DOHH2 (cell line): Measurements from ENCODE around the gene CLCN2.
A peak's percentile ranks its signal among the peaks of the same experiment; 100 is the strongest.

ENCODE experiments used
- H3F3A ChIP-seq: fragments of 200-600 bp; sonication (generic), shearing (Covaris generic); 2 replicates; pipeline ENCODE4 v1.6.0; 2016; ENCODE audit warnings: antibody characterized with exemption, mild to moderate bottlenecking; ENCODE audit not compliant: control insufficient read depth, insufficient read depth
- H3K27ac ChIP-seq: fragments of 200-600 bp; sonication (generic); 2 replicates; pipeline ENCODE4 v1.5.1; 2014; ENCODE audit warnings: low read depth, mild to moderate bottlenecking, low read length, moderate library complexity
- H3K27me3 ChIP-seq: fragments of 200-600 bp; sonication (generic); 2 replicates; pipeline ENCODE4 v1.6.1; 2014; ENCODE audit warnings: mild to moderate bottlenecking, low read length, mixed read lengths; ENCODE audit not compliant: control insufficient read depth
- H3K36me3 ChIP-seq: fragments of 200-600 bp; sonication (generic); 2 replicates; pipeline ENCODE4 v1.6.1; 2014; ENCODE audit warnings: mild to moderate bottlenecking, low read length, moderate library complexity, mixed read lengths; ENCODE audit not compliant: control insufficient read depth
- H3K4me1 ChIP-seq: fragments of 200-600 bp; sonication (generic); 2 replicates; pipeline ENCODE4 v1.6.1; 2014; ENCODE audit warnings: mild to moderate bottlenecking, low read length, mixed read lengths; ENCODE audit not compliant: control insufficient read depth
- H3K4me2 ChIP-seq: fragments of 200-600 bp; sonication (generic); 2 replicates; pipeline ENCODE4 v1.6.0; 2014; ENCODE audit warnings: mild to moderate bottlenecking, low read length, moderate library complexity
- H3K4me3 ChIP-seq: fragments of 200-600 bp; sonication (generic); 2 replicates; pipeline ENCODE4 v1.5.1; 2014; ENCODE audit warnings: mild to moderate bottlenecking, low read length, mixed read lengths
- H3K79me2 ChIP-seq: fragments of 200-600 bp; sonication (generic); 2 replicates; pipeline ENCODE4 v1.6.1; 2014; ENCODE audit warnings: mild to moderate bottlenecking, low read length, mixed read lengths; ENCODE audit not compliant: control insufficient read depth
- H3K9me2 ChIP-seq: fragments of 200-600 bp; sonication (generic); replicated peaks from 2 replicates; pipeline ENCODE4 v1.6.1; 2014; ENCODE audit warnings: mild to moderate bottlenecking, low read length, mixed read lengths; ENCODE audit not compliant: control insufficient read depth
- H3K9me3 ChIP-seq: fragments of 200-600 bp; sonication (generic); 2 replicates; pipeline ENCODE4 v1.6.1; 2014; ENCODE audit warnings: antibody characterized with exemption, low read length, mixed read lengths; ENCODE audit not compliant: control insufficient read depth, insufficient read depth
- H4K20me1 ChIP-seq: fragments of 200-600 bp; sonication (generic); 2 replicates; pipeline ENCODE4 v1.6.0; 2014; ENCODE audit warnings: low read depth, mild to moderate bottlenecking, antibody characterized with exemption, low read length, moderate library complexity; ENCODE audit not compliant: control insufficient read depth, insufficient read depth
- EZH2phosphoT487 ChIP-seq: fragments of 200-600 bp; sonication (generic); IDR thresholded peaks from 2 replicates; pipeline ENCODE4 v1.6.1; 2017; ENCODE audit warnings: borderline replicate concordance, mild to moderate bottlenecking, antibody characterized with exemption, low read length, moderate library complexity, mixed read lengths
- TF ChIP-seq, protein P1 (sequence below): fragments of 200-600 bp; sonication (generic); IDR thresholded peaks from one replicate; pipeline ENCODE4 v1.5.1; 2014; ENCODE audit warnings: antibody characterized with exemption, mild to moderate bottlenecking, low read depth, low read length; ENCODE audit not compliant: poor library complexity, severe bottlenecking

The CLCN2 gene

GRCh38 chr3:184380627-184381260 is 19.3 kb upstream of the CLCN2 start:
- H3K27me3 ChIP-seq, result peaks cover 40% of the 10 kb centered on the region
- no peaks in the 10 kb centered on the region for H4K20me1 ChIP-seq
- H3K4me3 ChIP-seq, result no peak overlapping the region
- H3F3A ChIP-seq, result no peaks in the 10 kb centered on the region
- H3K9me3 ChIP-seq, result no peaks in the 10 kb centered on the region
- H3K4me1 ChIP-seq, result peaks cover 6% of the 10 kb centered on the region; the same call in 1 of the 2 replicates
- no peaks in the 10 kb centered on the region for H3K36me3 ChIP-seq
- no peaks in the 10 kb centered on the region for H3K79me2 ChIP-seq
- peak; percentile 98; the same call in 1 of the 2 replicates for TF ChIP-seq EZH2phosphoT487
- TF ChIP-seq, protein P1, sequence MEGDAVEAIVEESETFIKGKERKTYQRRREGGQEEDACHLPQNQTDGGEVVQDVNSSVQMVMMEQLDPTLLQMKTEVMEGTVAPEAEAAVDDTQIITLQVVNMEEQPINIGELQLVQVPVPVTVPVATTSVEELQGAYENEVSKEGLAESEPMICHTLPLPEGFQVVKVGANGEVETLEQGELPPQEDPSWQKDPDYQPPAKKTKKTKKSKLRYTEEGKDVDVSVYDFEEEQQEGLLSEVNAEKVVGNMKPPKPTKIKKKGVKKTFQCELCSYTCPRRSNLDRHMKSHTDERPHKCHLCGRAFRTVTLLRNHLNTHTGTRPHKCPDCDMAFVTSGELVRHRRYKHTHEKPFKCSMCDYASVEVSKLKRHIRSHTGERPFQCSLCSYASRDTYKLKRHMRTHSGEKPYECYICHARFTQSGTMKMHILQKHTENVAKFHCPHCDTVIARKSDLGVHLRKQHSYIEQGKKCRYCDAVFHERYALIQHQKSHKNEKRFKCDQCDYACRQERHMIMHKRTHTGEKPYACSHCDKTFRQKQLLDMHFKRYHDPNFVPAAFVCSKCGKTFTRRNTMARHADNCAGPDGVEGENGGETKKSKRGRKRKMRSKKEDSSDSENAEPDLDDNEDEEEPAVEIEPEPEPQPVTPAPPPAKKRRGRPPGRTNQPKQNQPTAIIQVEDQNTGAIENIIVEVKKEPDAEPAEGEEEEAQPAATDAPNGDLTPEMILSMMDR, result no peak
- no peak overlapping the region for H3K27ac ChIP-seq
- H3K9me2 ChIP-seq, result no peaks in the 10 kb centered on the region
- no peak overlapping the region for H3K4me2 ChIP-seq

DNA sequence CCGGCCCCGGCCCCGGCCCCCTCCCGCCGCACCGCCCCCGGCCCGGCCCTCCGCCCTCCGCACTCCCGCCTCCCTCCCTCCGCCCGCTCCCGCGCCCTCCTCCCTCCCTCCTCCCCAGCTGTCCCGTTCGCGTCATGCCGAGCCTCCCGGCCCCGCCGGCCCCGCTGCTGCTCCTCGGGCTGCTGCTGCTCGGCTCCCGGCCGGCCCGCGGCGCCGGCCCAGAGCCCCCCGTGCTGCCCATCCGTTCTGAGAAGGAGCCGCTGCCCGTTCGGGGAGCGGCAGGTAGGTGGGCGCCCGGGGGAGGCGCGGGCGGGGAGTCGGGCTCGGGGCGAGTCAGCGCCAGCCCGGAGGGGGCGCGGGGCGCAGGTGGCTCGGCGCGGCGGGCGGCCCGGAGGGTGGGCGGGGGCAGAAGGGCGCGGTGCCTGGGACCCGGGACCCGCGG is 18.8 kb upstream of the CLCN2 start:
- Histone ChIP-seq H3K27ac (no peak overlapping the region), H3K4me2 (no peak overlapping the region)
- TF ChIP-seq EZH2phosphoT487, result no peak
- TF ChIP-seq, protein P1, result no peak

DNA sequence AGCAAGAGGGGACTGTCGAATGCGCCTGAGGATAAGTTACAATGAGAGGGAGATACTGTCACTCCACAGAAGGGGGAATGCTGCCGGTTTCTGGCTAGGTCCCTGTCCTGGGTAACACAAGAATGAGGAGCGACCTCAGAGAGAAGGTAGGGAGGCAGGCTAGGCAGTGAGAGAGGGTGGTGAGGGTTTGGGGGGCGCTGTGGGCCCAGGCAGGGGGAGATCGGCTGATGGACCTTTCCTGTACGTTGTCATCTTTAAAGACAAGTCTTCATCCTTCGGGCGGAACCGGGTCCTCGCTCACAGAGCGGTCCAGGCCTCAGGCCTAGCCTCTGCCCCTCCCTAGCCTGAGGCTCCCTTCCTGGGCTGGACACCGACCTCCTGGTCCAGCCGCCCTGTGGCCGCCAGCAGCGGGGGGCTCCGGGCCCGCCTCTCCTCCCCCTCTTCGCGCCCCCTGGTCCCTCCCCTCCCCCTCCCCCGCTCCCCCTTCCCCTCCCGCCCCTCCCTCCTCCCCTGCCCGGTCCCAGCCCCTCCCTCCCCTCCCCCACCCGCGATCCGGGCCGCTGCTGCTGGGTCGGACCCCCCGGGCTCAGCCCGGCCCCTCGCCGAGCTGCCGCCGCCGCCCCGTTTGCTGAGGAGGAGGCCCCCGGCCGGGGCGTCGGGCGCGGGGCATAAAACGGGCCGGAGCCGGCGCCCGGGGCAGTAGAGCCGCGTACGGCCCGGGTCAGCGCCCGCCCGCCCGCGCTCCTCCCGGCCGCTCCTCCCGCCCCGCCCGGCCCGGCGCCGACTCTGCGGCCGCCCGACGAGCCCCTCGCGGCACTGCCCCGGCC is 18.2 kb upstream of the CLCN2 start, which contains the start of gene CHRD:
Gene CHRD, plus strand, starts transcription at position 697 of the 827 bp plus-strand sequence. CDS start 265 bp downstream, outside the sequence.
- TF ChIP-seq EZH2phosphoT487, result 0 out of 2 replicates have a peak, but pooled peaks have one; percentile 45
- TF ChIP-seq, protein P1, result no peak
- Histone ChIP-seq H3K4me3 (no peak within 1 kb of the TSS), H3K27me3 (peaks cover 44% of the 10 kb centered on the region), H3F3A (no peaks in the 10 kb centered on the region), H3K4me1 (peaks cover 6% of the 10 kb centered on the region; the same call in 1 of the 2 replicates), H3K27ac (no peak within 1 kb of the TSS), H3K79me2 (no peaks in the 10 kb centered on the region), H3K4me2 (no peak within 1 kb of the TSS), H3K9me2 (no peaks in the 10 kb centered on the region), H3K9me3 (no peaks in the 10 kb centered on the region), H3K36me3 (no peaks in the 10 kb centered on the region), H4K20me1 (no peaks in the 10 kb centered on the region)

More for the DNA sequence above, 18.8 kb upstream of the CLCN2 start:
- no peaks in the 10 kb centered on the region for H3K9me2 ChIP-seq
- peaks cover 44% of the 10 kb centered on the region for H3K27me3 ChIP-seq
- no peaks in the 10 kb centered on the region for H3K36me3 ChIP-seq
- no peaks in the 10 kb centered on the region for H3F3A ChIP-seq
- no peaks in the 10 kb centered on the region for H3K9me3 ChIP-seq
- no peaks in the 10 kb centered on the region for H3K79me2 ChIP-seq
- H3K4me3 ChIP-seq, result no peak overlapping the region
- no peaks in the 10 kb centered on the region for H4K20me1 ChIP-seq
- H3K4me1 ChIP-seq, result peaks cover 6% of the 10 kb centered on the region; the same call in 1 of the 2 replicates
